Fibroblast of lung (primary cell): ENCODE results near the gene ZNF575.

Experiments used
- CTCF ChIP-seq, 2 donors: IDR thresholded peaks in 1 of 2; conservative IDR thresholded peaks in 1 of 2; 1 replicate in 1 of 2; 2 replicates in 1 of 2; pipeline ENCODE4 v1.5.1; 2011 to 2012; ENCODE audit warnings: low read length in 2 of 2, control low read depth in 1 of 2, inconsistent platforms in 1 of 2, low read depth in 1 of 2, mild to moderate bottlenecking in 1 of 2
- EZH2 ChIP-seq: IDR thresholded peaks from 2 replicates; pipeline ENCODE4 v1.5.1; 2012; ENCODE audit warnings: low read length, control low read depth, mild to moderate bottlenecking; ENCODE audit errors: missing control alignments

GRCh38 chr19:43545276-43545675 is 12.3 kb downstream of the ZNF575 start:
- no peak for TF ChIP-seq CTCF (conservative IDR thresholded peaks at IDR 0.05 in 1 of 2, IDR thresholded peaks at IDR 0.05 in 1 of 2; ENCODE audit: low read depth in 1 of 2, low read length in 2 of 2)
- no peak for TF ChIP-seq EZH2
